GM12878 (cell line): ENCODE data around the gene FRMD3. TPM values are rescaled to one million over a fixed set of nuclear protein-coding genes. Genes with fewer than 3 reads are reported as not detected.

ENCODE experiments used
- ATAC-seq: fragments of 200-7000 bp; cut with Tn5 transposase; 3 replicates; pipeline ENCODE4 v1.9.1; 2020; ENCODE audit warnings: mild to moderate bottlenecking, moderate library complexity
- BruUV-seq: library from RNA; stranded (reverse); fragments of 400-500 nt; replicated peaks from 2 replicates; lab custom pipeline; 2021; lab: Mats Ljungman, UMichigan
- CTCF ChIA-PET: fragments of 300-600 bp; sonication (Branson Sonifier 250); formaldehyde crosslinking; extraction: SDS; loops from one replicate; lab custom pipeline; 2021; ENCODE audit warnings: inconsistent platforms; lab: Yijun Ruan, JAX
- POLR2A ChIA-PET: fragments of 350-600 bp; formaldehyde crosslinking; extraction: SDS; loops from one replicate; lab custom pipeline; 2021; ENCODE audit warnings: inconsistent platforms; lab: Charles Lee
- RAD21 ChIA-PET: fragments of 300-600 bp; sonication (Branson Sonifier 250); formaldehyde crosslinking; loops from one replicate; lab custom pipeline; 2023; ENCODE audit warnings: antibody characterized with exemption; ENCODE audit not compliant: unreplicated experiment; lab: Charles Lee
- SMC1A ChIA-PET: fragments of 300-600 bp; sonication (Branson Sonifier 250); formaldehyde crosslinking; loops from one replicate; lab custom pipeline; 2023; ENCODE audit not compliant: unreplicated experiment, uncharacterized antibody; lab: Charles Lee
- DNase-seq: peaks from one replicate; pipeline ENCODE4 v3.0.0-alpha.2; 2011; ENCODE audit warnings: low read depth, low spot score
- FAIRE-seq: peaks from 3 replicates; lab custom pipeline; 2011; peaks lifted over from hg19 to GRCh38; lab: Jason Lieb, UNC
- H2AFZ ChIP-seq: 2 replicates; pipeline ENCODE4 v1.6.0; 2011; ENCODE audit warnings: low read depth, low read length, control low read depth; ENCODE audit not compliant: control insufficient read depth
- H3K27ac ChIP-seq: 2 replicates; pipeline ENCODE4 v1.5.1; 2011; ENCODE audit warnings: control low read depth; ENCODE audit not compliant: control insufficient read depth, insufficient read depth
- H3K27me3 ChIP-seq, 2 experiments: replicated peaks in 1 of 2; 2 replicates each; pipeline versions ENCODE4 v1.6.0 to v1.6.1; 2011; ENCODE audit warnings: low read length in 1 of 2; ENCODE audit not compliant: control insufficient read depth in 2 of 2, insufficient read depth in 2 of 2
- H3K36me3 ChIP-seq, 2 experiments: 2 replicates each; pipeline ENCODE4 v1.5.1; 2011; ENCODE audit warnings: low read length in 1 of 2; ENCODE audit not compliant: control insufficient read depth in 2 of 2, insufficient read depth in 2 of 2
- H3K4me1 ChIP-seq: 2 replicates; pipeline ENCODE4 v1.6.1; 2011; ENCODE audit warnings: mild to moderate bottlenecking, low read length, moderate library complexity, mixed read lengths; ENCODE audit not compliant: control insufficient read depth, insufficient read depth
- H3K4me2 ChIP-seq: 2 replicates; pipeline ENCODE4 v1.6.0; 2011; ENCODE audit warnings: control low read depth; ENCODE audit not compliant: control insufficient read depth, insufficient read depth
- H3K4me3 ChIP-seq: fragments of 200-600 bp; sonication (generic); 2 replicates; pipeline ENCODE4 v1.5.1; 2016
- H3K79me2 ChIP-seq: 2 replicates; pipeline ENCODE4 v1.6.0; 2011; ENCODE audit warnings: low read length; ENCODE audit not compliant: control insufficient read depth, insufficient read depth
- H3K9ac ChIP-seq: 2 replicates; pipeline ENCODE4 v1.8.0; 2011; ENCODE audit warnings: low read length, control low read depth, mixed read lengths; ENCODE audit not compliant: control insufficient read depth, insufficient read depth
- H3K9me3 ChIP-seq: replicated peaks from 3 replicates; pipeline ENCODE4 v1.5.1; 2011; ENCODE audit warnings: mild to moderate bottlenecking, low read length; ENCODE audit not compliant: control insufficient read depth, insufficient read depth
- H4K20me1 ChIP-seq: 2 replicates; pipeline ENCODE4 v1.6.0; 2011; ENCODE audit not compliant: control insufficient read depth, insufficient read depth
- ATF7 ChIP-seq: fragments of 450-650 bp; IDR thresholded peaks from 2 replicates; pipeline ENCODE4 v1.6.1; 2016; ENCODE audit warnings: low read depth, mild to moderate bottlenecking
- ETV6 ChIP-seq, 2 experiments: fragments of 450-650 bp in 1 of 2; IDR thresholded peaks in 1 of 2; conservative IDR thresholded peaks in 1 of 2; 2 replicates each; pipeline ENCODE4 v1.6.1; 2014; ENCODE audit warnings: antibody characterized with exemption in 1 of 2, borderline replicate concordance in 1 of 2, low read depth in 1 of 2, mild to moderate bottlenecking in 1 of 2, moderate library complexity in 1 of 2
- EZH2 ChIP-seq: IDR thresholded peaks from 2 replicates; pipeline ENCODE4 v1.6.1; 2012; ENCODE audit warnings: low read depth, mild to moderate bottlenecking, control low read depth, inconsistent platforms, low read length, borderline replicate concordance; ENCODE audit not compliant: control insufficient read depth
- FOXK2 ChIP-seq: fragments of 450-650 bp; IDR thresholded peaks from 2 replicates; pipeline ENCODE4 v1.6.1; 2017; ENCODE audit warnings: mild to moderate bottlenecking, moderate library complexity
- HDAC2 ChIP-seq: fragments of 200-600 bp; sonication (generic); IDR thresholded peaks from 2 replicates; pipeline ENCODE4 v1.6.1; 2017
- KLF5 ChIP-seq: fragments of 450-650 bp; IDR thresholded peaks from 2 replicates; pipeline ENCODE4 v1.6.1; 2014; ENCODE audit warnings: mild to moderate bottlenecking; ENCODE audit not compliant: partially characterized antibody
- MYC ChIP-seq: IDR thresholded peaks from 2 replicates; pipeline ENCODE4 v1.6.1; 2011; ENCODE audit warnings: mild to moderate bottlenecking, low read length, moderate library complexity, inconsistent platforms; ENCODE audit not compliant: insufficient read depth, insufficient replicate concordance, insufficient read length, severe bottlenecking
- NFIC ChIP-seq: IDR thresholded peaks from 2 replicates; pipeline ENCODE4 v1.6.1; 2012; ENCODE audit warnings: low read depth, mild to moderate bottlenecking, inconsistent platforms, low read length, moderate library complexity
- PML ChIP-seq: IDR thresholded peaks from 2 replicates; pipeline ENCODE4 v1.6.1; 2012; ENCODE audit warnings: low read length, inconsistent platforms
- RB1 ChIP-seq: fragments of 450-650 bp; formaldehyde crosslinking; IDR thresholded peaks from 2 replicates; pipeline ENCODE4 v1.6.1; 2017; ENCODE audit warnings: mild to moderate bottlenecking, borderline replicate concordance
- SP1 ChIP-seq: IDR thresholded peaks from one replicate; pipeline ENCODE4 v1.6.1; 2011; ENCODE audit warnings: low read depth, low read length
- WRNIP1 ChIP-seq: IDR thresholded peaks from 2 replicates; pipeline ENCODE4 v1.6.1; 2011; ENCODE audit warnings: low read depth, low read length, improper control_type of control experiment, borderline replicate concordance
- WGBS: methylation state at CpG from one replicate; pipeline ENCODE4 v1.1.6; 2016; ENCODE audit warnings: low lambda C conversion rate; ENCODE audit not compliant: insufficient replicate concordance, insufficient coverage; ENCODE audit errors: missing lambda C conversion rate; 5-methylcytosine and 5-hydroxymethylcytosine counted together
- in situ Hi-C: fragments of 300-500 bp; cut with MboI; formaldehyde crosslinking; loops from 9 replicates; pipeline ENCODE4 v1.14.3; 2018; ENCODE audit warnings: mixed read lengths
- intact Hi-C: fragments of 100-400 bp; cut with micrococcal nuclease; formaldehyde crosslinking; loops from one replicate; pipeline ENCODE4 v1.14.2; 2022; ENCODE audit not compliant: unreplicated experiment
- polyA plus RNA-seq, 11 experiments: library from polyadenylated mRNA; depleted of rRNA in 4 of 11; unstranded in 6 of 11; stranded (reverse) in 5 of 11; fragments of >200 nt; fragmentation: Nextera tagmentation in 4 of 11; fragmentation: Illumina TruSeq in 1 of 11; extraction: Ambion mirVana in 4 of 11; extraction: Trizol in 1 of 11; gene quantifications; 1 replicate in 1 of 11; 2 replicates in 10 of 11; pipeline versions ENCODE4 v1.2.1 to v1.2.3, GENCODE V29; 2011 to 2016; ENCODE audit warnings: inconsistent platforms in 2 of 11, missing spikeins in 2 of 11, low read depth in 1 of 11
- total RNA-seq, 4 experiments: library from RNA; depleted of rRNA in 3 of 4; stranded (reverse); fragments of >200 nt in 3 of 4; fragmentation: Illumina TruSeq in 1 of 4; extraction: Trizol in 1 of 4; gene quantifications; 2 replicates each; pipeline versions ENCODE4 v1.2.1 to v1.2.3, GENCODE V29; 2013 to 2021
- TF ChIP-seq, protein P1 (sequence below): fragments of 450-650 bp; IDR thresholded peaks from 2 replicates; pipeline ENCODE4 v1.6.1; 2017; ENCODE audit warnings: borderline replicate concordance

Gene FRMD3
- total and polyA plus RNA-seq, 10 of the 15 experiments (the other 5 are each of a cell fraction or from before 2014, with no cell fraction given): 0.04 to 0.68 (median 0.21) TPM; not detected in 1

GRCh38 chr9:83418283-83418682 is 119.9 kb downstream of the FRMD3 start:
- intact Hi-C loops (no loop called here), in situ Hi-C loops (no loop called here)
- no peak for FAIRE-seq
- DNase-seq: no peak
- ChIA-PET POLR2A (no interaction called here), CTCF (no interaction called here), RAD21 (no interaction called here), SMC1A (interaction anchor here (1.2 to 1.3 kb wide), 2 partner anchors 14 to 20 kb away, joined by 3 read pairs; no protein-coding TSS in a partner anchor)
- ATAC-seq: no peak
- no peaks in the 10 kb centered on the region for H4K20me1 ChIP-seq
- H3K4me1 ChIP-seq: no peaks in the 10 kb centered on the region
- no peak for TF ChIP-seq MYC
- no peak for TF ChIP-seq WRNIP1
- TF ChIP-seq KLF5: no peak
- TF ChIP-seq EZH2: no peak
- TF ChIP-seq ATF7: no peak
- no peak for TF ChIP-seq FOXK2
- no peak for TF ChIP-seq SP1
- no peak for TF ChIP-seq ETV6 (conservative IDR thresholded peaks at IDR 0.05 in 1 of 2, IDR thresholded peaks at IDR 0.05 in 1 of 2; ENCODE audit: borderline replicate concordance in 1 of 2, low read depth in 1 of 2)
- no peak for TF ChIP-seq PML
- TF ChIP-seq NFIC: no peak
- TF ChIP-seq, protein P1, sequence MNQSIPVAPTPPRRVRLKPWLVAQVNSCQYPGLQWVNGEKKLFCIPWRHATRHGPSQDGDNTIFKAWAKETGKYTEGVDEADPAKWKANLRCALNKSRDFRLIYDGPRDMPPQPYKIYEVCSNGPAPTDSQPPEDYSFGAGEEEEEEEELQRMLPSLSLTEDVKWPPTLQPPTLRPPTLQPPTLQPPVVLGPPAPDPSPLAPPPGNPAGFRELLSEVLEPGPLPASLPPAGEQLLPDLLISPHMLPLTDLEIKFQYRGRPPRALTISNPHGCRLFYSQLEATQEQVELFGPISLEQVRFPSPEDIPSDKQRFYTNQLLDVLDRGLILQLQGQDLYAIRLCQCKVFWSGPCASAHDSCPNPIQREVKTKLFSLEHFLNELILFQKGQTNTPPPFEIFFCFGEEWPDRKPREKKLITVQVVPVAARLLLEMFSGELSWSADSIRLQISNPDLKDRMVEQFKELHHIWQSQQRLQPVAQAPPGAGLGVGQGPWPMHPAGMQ: no peak
- TF ChIP-seq RB1: no peak
- no peak for TF ChIP-seq HDAC2
- H3K36me3 ChIP-seq: no peaks in the 10 kb centered on the region
- H3K27ac ChIP-seq: no peak overlapping the region
- H3K79me2 ChIP-seq: no peaks in the 10 kb centered on the region
- 0% methylated on average over 1 of the region's 1 CpG for WGBS
- no TSS peak for BruUV-seq
- H3K4me3 ChIP-seq: no peak overlapping the region
- no peak overlapping the region for H3K9ac ChIP-seq
- no peak overlapping the region for H2AFZ ChIP-seq
- no peak overlapping the region for H3K4me2 ChIP-seq
- H3K9me3 ChIP-seq: no peaks in the 10 kb centered on the region
- no peaks in the 10 kb centered on the region for H3K27me3 ChIP-seq
